WTC11 (cell line): ENCODE results near the gene MDM4. TPM values are rescaled to one million over a fixed set of nuclear protein-coding genes. Genes with fewer than 3 reads are reported as not detected.

Experiments used
- ATAC-seq: fragments of 200-7000 bp; cut with Tn5 transposase; 2 replicates; pipeline ENCODE4 v1.10.0; 2021; ENCODE audit warnings: mild to moderate bottlenecking, moderate library complexity
- CTCF ChIA-PET: fragments of 300-600 bp; sonication (Branson Sonifier 250); formaldehyde crosslinking; loops from one replicate; lab custom pipeline; 2021; ENCODE audit warnings: antibody characterized with exemption; lab: Charles Lee
- POLR2A ChIA-PET: fragments of 350-600 bp; sonication (Branson Sonifier 250); formaldehyde crosslinking; loops from one replicate; lab custom pipeline; 2021; ENCODE audit warnings: antibody characterized with exemption; lab: Charles Lee
- DNase-seq: peaks from one replicate; pipeline ENCODE4 v3.0.0; 2021; ENCODE audit warnings: low spot score
- H3K27ac Mint-ChIP-seq: 2 replicates; pipeline ENCODE4 v1.8.0; 2021; ENCODE audit warnings: mixed read lengths
- H3K27me3 Mint-ChIP-seq: 2 replicates; pipeline ENCODE4 v1.8.0; 2021; ENCODE audit warnings: low read depth, mild to moderate bottlenecking, moderate library complexity, mixed read lengths
- H3K36me3 Mint-ChIP-seq: 2 replicates; pipeline ENCODE4 v1.8.0; 2021; ENCODE audit warnings: mixed read lengths
- H3K4me1 Mint-ChIP-seq: 2 replicates; pipeline ENCODE4 v1.8.0; 2022; ENCODE audit warnings: mixed read lengths
- H3K4me3 Mint-ChIP-seq: 2 replicates; pipeline ENCODE4 v1.8.0; 2021; ENCODE audit warnings: mild to moderate bottlenecking, moderate library complexity, mixed read lengths
- H3K9me3 Mint-ChIP-seq: 2 replicates; pipeline ENCODE4 v1.8.0; 2021; ENCODE audit warnings: mixed read lengths
- CREB1 ChIP-seq: sonication (generic); formaldehyde crosslinking; IDR thresholded peaks from 2 replicates; pipeline ENCODE4 v1.8.0; 2023; ENCODE audit warnings: mild to moderate bottlenecking, missing genetic modification reagents
- ETV6 ChIP-seq: sonication (generic); formaldehyde crosslinking; IDR thresholded peaks from 2 replicates; pipeline ENCODE4 v1.8.1; 2022; ENCODE audit warnings: mild to moderate bottlenecking, missing genetic modification reagents
- FOXP1 ChIP-seq: sonication (generic); formaldehyde crosslinking; IDR thresholded peaks from 2 replicates; pipeline ENCODE4 v1.8.0; 2022; ENCODE audit warnings: missing genetic modification reagents, mild to moderate bottlenecking, moderate library complexity, borderline replicate concordance
- GRHL2 ChIP-seq: fragments of 250-450 bp; sonication (Bioruptor Pico); IDR thresholded peaks from 2 replicates; pipeline ENCODE4 v1.8.0; 2022; ENCODE audit warnings: mild to moderate bottlenecking, moderate library complexity; ENCODE audit not compliant: insufficient replicate concordance, severe bottlenecking
- JAZF1 ChIP-seq: fragments of 250-450 bp; sonication (Bioruptor Pico); IDR thresholded peaks from 2 replicates; pipeline ENCODE4 v1.9.0; 2021; ENCODE audit warnings: moderate library complexity, mild to moderate bottlenecking, inconsistent platforms
- KAT7 ChIP-seq: sonication (generic); formaldehyde crosslinking; IDR thresholded peaks from 2 replicates; pipeline ENCODE4 v1.8.1; 2023; ENCODE audit warnings: missing genetic modification reagents, mild to moderate bottlenecking, borderline replicate concordance
- SMAD3 ChIP-seq: sonication (generic); formaldehyde crosslinking; IDR thresholded peaks from 2 replicates; pipeline ENCODE4 v1.8.0; 2022; ENCODE audit warnings: missing genetic modification reagents, mild to moderate bottlenecking, borderline replicate concordance
- SP1 ChIP-seq: sonication (generic); formaldehyde crosslinking; conservative IDR thresholded peaks from 2 replicates; pipeline ENCODE4 v1.8.1; 2022; ENCODE audit warnings: missing genetic modification reagents
- TP53 ChIP-seq: sonication (generic); formaldehyde crosslinking; IDR thresholded peaks from 2 replicates; pipeline ENCODE4 v1.8.1; 2023; ENCODE audit warnings: mild to moderate bottlenecking, missing genetic modification reagents
- total RNA-seq: library from RNA; stranded (reverse); gene quantifications from 3 replicates; pipeline ENCODE4 v1.2.3, GENCODE V29; 2021
- TF ChIP-seq, protein P1 (sequence below): sonication (generic); formaldehyde crosslinking; IDR thresholded peaks from 2 replicates; pipeline ENCODE4 v1.8.1; 2022; ENCODE audit warnings: mild to moderate bottlenecking, missing genetic modification reagents, moderate library complexity, borderline replicate concordance
- TF ChIP-seq, protein P2 (sequence below): sonication (generic); formaldehyde crosslinking; IDR thresholded peaks from 2 replicates; pipeline ENCODE4 v1.8.1; 2023; ENCODE audit warnings: mild to moderate bottlenecking, moderate library complexity, missing genetic modification reagents
- TF ChIP-seq, protein P3 (sequence below): sonication (generic); formaldehyde crosslinking; IDR thresholded peaks from 2 replicates; pipeline ENCODE4 v1.8.0; 2023; ENCODE audit warnings: missing genetic modification reagents, mild to moderate bottlenecking, borderline replicate concordance
- TF ChIP-seq, protein P4 (sequence below): sonication (generic); formaldehyde crosslinking; IDR thresholded peaks from 2 replicates; pipeline ENCODE4 v1.8.1; 2022; ENCODE audit warnings: missing genetic modification reagents, borderline replicate concordance
- TF ChIP-seq, protein P5 (sequence below): sonication (generic); formaldehyde crosslinking; IDR thresholded peaks from 2 replicates; pipeline ENCODE4 v1.8.0; 2022; ENCODE audit warnings: missing genetic modification reagents

MDM4 gene
- total RNA-seq, 1 experiment from 2014 or later: 76.2 TPM

DNA sequence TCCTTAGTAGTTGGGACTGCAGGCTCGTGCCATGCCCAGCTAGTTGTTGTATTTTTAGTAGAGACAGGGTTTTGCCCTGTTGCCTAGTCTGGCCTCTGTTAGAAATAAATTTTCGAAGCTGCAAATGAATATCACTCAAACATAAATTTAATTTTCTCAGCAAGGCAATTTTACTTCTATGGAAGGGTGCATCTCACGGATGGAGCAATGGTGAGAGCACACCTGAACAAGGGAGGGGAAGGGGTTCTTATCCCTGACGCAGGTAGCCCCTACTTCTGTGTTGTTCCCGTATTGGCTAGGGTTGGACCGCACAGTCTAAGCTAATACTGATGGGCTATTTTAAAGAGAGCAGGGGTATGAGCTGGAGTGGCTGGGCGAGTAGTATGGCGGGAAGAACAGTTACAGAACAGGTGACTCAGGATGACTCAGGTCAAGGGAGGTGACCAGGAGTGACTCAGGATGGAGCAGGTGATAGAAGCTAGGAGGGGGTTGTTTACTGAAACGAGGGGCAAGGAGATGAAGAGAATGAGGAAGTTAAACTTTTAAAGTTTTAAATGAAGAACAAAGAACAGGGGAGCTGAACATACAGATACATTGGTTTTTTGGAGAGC, 7.5 kb downstream of the MDM4 start (continued):
- TF ChIP-seq, protein P1, sequence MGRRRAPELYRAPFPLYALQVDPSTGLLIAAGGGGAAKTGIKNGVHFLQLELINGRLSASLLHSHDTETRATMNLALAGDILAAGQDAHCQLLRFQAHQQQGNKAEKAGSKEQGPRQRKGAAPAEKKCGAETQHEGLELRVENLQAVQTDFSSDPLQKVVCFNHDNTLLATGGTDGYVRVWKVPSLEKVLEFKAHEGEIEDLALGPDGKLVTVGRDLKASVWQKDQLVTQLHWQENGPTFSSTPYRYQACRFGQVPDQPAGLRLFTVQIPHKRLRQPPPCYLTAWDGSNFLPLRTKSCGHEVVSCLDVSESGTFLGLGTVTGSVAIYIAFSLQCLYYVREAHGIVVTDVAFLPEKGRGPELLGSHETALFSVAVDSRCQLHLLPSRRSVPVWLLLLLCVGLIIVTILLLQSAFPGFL (CRISPR knock-in tag): no peak
- TF ChIP-seq FOXP1 (CRISPR knock-in tag) (no peak), KAT7 (CRISPR knock-in tag) (no peak)
- TF ChIP-seq, protein P2, sequence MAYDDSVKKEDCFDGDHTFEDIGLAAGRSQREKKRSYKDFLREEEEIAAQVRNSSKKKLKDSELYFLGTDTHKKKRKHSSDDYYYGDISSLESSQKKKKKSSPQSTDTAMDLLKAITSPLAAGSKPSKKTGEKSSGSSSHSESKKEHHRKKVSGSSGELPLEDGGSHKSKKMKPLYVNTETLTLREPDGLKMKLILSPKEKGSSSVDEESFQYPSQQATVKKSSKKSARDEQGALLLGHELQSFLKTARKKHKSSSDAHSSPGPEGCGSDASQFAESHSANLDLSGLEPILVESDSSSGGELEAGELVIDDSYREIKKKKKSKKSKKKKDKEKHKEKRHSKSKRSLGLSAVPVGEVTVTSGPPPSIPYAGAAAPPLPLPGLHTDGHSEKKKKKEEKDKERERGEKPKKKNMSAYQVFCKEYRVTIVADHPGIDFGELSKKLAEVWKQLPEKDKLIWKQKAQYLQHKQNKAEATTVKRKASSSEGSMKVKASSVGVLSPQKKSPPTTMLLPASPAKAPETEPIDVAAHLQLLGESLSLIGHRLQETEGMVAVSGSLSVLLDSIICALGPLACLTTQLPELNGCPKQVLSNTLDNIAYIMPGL (CRISPR knock-in tag): no peak
- TF ChIP-seq, protein P3, sequence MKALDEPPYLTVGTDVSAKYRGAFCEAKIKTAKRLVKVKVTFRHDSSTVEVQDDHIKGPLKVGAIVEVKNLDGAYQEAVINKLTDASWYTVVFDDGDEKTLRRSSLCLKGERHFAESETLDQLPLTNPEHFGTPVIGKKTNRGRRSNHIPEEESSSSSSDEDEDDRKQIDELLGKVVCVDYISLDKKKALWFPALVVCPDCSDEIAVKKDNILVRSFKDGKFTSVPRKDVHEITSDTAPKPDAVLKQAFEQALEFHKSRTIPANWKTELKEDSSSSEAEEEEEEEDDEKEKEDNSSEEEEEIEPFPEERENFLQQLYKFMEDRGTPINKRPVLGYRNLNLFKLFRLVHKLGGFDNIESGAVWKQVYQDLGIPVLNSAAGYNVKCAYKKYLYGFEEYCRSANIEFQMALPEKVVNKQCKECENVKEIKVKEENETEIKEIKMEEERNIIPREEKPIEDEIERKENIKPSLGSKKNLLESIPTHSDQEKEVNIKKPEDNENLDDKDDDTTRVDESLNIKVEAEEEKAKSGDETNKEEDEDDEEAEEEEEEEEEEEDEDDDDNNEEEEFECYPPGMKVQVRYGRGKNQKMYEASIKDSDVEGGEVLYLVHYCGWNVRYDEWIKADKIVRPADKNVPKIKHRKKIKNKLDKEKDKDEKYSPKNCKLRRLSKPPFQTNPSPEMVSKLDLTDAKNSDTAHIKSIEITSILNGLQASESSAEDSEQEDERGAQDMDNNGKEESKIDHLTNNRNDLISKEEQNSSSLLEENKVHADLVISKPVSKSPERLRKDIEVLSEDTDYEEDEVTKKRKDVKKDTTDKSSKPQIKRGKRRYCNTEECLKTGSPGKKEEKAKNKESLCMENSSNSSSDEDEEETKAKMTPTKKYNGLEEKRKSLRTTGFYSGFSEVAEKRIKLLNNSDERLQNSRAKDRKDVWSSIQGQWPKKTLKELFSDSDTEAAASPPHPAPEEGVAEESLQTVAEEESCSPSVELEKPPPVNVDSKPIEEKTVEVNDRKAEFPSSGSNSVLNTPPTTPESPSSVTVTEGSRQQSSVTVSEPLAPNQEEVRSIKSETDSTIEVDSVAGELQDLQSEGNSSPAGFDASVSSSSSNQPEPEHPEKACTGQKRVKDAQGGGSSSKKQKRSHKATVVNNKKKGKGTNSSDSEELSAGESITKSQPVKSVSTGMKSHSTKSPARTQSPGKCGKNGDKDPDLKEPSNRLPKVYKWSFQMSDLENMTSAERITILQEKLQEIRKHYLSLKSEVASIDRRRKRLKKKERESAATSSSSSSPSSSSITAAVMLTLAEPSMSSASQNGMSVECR (CRISPR knock-in tag): no peak
- TF ChIP-seq, protein P4, sequence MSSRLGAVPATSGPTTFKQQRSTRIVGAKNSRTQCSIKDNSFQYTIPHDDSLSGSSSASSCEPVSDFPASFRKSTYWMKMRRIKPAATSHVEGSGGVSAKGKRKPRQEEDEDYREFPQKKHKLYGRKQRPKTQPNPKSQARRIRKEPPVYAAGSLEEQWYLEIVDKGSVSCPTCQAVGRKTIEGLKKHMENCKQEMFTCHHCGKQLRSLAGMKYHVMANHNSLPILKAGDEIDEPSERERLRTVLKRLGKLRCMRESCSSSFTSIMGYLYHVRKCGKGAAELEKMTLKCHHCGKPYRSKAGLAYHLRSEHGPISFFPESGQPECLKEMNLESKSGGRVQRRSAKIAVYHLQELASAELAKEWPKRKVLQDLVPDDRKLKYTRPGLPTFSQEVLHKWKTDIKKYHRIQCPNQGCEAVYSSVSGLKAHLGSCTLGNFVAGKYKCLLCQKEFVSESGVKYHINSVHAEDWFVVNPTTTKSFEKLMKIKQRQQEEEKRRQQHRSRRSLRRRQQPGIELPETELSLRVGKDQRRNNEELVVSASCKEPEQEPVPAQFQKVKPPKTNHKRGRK (CRISPR knock-in tag): no peak

DNA sequence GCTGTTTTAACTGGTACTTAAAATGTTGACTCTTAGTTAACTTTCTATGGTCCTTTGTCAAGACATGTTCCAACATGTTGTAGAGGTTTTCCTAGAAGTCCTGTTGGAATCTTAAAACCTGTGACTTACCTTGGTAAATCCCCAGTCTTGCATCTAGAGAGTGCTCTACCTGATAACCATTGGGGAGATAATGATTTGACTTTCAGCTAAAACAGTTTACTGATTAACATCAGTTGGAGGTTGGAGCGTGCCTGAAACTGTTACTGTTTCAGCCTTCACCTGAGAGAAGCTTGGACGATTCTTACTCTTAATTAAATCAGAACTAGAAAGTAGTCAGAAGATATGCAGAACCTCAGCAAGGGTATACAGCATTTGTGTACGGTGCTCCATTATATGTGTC, 8.8 kb downstream of the MDM4 start:
- Mint-ChIP-seq H3K4me1 (peaks cover 12% of the 10 kb centered on the region), H3K36me3 (peaks cover 68% of the 10 kb centered on the region), H3K27me3 (no peaks in the 10 kb centered on the region), H3K9me3 (peaks cover 16% of the 10 kb centered on the region), H3K27ac (peak overlapping the region; percentile 98), H3K4me3 (peak overlapping the region; percentile 43)
- CTCF ChIA-PET: interaction anchor here (0.9 to 2.5 kb wide), 3 partner anchors 79 to 282 kb away, joined by 3 to 10 read pairs (median 4); no protein-coding TSS in a partner anchor
- no peak for ATAC-seq
- DNase-seq: no peak
- POLR2A ChIA-PET: interaction anchor here (1.4 kb wide), 1 partner anchor 9 kb away, joined by 4 read pairs; the partner anchor contains the start of gene MDM4
- TF ChIP-seq, protein P3 (CRISPR knock-in tag): no peak
- TF ChIP-seq SMAD3 (CRISPR knock-in tag): no peak
- no peak for TF ChIP-seq SP1 (CRISPR knock-in tag)
- TF ChIP-seq TP53 (CRISPR knock-in tag): no peak
- no peak for TF ChIP-seq CREB1 (CRISPR knock-in tag)
- TF ChIP-seq, protein P5, sequence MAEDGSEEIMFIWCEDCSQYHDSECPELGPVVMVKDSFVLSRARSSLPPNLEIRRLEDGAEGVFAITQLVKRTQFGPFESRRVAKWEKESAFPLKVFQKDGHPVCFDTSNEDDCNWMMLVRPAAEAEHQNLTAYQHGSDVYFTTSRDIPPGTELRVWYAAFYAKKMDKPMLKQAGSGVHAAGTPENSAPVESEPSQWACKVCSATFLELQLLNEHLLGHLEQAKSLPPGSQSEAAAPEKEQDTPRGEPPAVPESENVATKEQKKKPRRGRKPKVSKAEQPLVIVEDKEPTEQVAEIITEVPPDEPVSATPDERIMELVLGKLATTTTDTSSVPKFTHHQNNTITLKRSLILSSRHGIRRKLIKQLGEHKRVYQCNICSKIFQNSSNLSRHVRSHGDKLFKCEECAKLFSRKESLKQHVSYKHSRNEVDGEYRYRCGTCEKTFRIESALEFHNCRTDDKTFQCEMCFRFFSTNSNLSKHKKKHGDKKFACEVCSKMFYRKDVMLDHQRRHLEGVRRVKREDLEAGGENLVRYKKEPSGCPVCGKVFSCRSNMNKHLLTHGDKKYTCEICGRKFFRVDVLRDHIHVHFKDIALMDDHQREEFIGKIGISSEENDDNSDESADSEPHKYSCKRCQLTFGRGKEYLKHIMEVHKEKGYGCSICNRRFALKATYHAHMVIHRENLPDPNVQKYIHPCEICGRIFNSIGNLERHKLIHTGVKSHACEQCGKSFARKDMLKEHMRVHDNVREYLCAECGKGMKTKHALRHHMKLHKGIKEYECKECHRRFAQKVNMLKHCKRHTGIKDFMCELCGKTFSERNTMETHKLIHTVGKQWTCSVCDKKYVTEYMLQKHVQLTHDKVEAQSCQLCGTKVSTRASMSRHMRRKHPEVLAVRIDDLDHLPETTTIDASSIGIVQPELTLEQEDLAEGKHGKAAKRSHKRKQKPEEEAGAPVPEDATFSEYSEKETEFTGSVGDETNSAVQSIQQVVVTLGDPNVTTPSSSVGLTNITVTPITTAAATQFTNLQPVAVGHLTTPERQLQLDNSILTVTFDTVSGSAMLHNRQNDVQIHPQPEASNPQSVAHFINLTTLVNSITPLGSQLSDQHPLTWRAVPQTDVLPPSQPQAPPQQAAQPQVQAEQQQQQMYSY: no peak
- TF ChIP-seq, protein P2 (CRISPR knock-in tag): no peak
- TF ChIP-seq JAZF1: no peak
- TF ChIP-seq ETV6 (CRISPR knock-in tag): no peak
- no peak for TF ChIP-seq GRHL2 (CRISPR knock-in tag)
